Right forelimb (tissue), 1 donor: ENCODE measurements around the gene BNIP2.
"Not testable (repeated sequence)": the region's sequence is repeated elsewhere in the genome, so short reads cannot be mapped to it uniquely, and the experiment has no call there.

Source experiments
- DNase-seq: peaks from one replicate; pipeline ENCODE4 v3.0.0-alpha.2; 2018

The BNIP2 gene

DNA sequence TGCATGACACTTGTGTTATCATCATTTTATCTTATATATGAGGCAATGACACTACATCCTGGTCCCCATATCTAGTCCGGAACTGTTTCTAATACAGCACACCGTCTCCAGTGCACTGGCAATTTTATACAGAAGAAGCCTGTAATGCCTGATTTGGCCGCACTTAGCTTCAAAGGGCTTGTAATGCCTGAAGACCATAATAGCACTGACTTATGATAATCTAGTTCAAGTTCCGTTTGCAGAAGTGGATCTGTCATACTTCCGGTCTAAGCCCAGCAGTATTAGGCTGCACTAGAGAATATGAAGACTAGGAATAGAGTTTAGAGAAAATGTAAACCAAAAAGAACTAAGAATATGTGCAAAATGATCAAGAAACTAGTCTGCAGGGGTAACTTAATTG lies 1.3 kb downstream of the BNIP2 start:
- no peak for DNase-seq

DNA sequence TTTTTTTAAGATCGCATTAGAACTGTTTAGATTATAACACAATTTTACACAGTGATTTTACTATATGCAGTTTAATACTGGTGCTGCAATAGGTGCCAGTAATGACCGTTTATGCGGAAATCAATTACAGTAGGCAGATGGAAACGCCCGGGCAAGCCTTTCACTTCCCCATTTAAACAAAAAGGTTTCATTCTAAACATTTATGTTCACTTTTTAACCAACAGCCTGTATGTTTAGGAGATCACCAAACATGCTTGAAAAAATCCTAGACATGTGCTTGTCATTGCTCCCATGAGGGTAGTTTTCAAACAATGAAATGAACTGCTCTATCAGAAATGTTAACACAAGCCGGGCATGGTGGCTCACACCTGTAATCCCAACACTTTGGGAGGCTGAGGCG lies 2.7 kb downstream of the BNIP2 start:
- no peak for DNase-seq

DNA sequence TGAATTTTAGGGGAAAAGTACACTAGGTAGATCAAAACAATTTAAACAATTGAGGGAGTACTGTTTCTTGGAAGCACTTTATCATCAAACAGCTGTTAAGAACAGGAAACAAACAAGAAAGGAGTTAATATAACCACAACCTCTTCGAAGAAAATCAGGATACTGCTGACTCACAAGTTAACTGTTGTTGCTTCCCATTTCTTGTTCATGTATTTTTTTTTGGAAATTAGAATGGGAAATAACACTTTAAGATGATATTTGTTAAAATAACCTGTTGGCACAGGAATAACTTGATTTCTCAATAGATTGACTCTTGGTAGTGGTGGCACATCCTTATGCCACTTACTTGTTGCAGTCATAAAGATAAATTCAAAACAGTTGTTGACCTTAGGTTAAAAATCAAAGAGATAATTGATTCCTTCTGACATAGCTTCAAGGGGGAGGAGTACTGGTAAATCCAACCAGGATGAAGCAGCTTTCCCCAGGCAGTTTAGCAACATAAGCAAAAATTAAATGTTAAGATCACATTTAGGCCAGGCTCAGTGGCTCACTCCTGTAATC lies 3.3 kb downstream of the BNIP2 start:
- no peak for DNase-seq

DNA sequence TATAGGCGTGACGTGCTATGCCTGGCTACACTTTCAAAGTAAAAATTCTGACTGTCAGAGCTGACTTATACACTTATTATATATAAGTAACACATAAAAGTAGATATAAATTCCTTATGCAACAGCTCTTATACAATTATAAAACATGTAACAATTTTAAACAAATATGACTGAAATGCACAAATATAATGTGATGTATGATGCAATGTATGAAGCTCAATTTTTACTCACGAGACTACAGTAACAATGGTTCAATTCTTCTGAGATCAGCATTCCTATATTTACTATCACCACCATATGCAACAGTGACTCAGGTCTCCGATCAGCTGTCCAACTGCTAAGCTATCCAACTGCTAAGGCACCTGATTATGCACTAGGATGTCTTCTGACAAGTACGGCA lies 8.2 kb downstream of the BNIP2 start:
- no peak for DNase-seq

DNA sequence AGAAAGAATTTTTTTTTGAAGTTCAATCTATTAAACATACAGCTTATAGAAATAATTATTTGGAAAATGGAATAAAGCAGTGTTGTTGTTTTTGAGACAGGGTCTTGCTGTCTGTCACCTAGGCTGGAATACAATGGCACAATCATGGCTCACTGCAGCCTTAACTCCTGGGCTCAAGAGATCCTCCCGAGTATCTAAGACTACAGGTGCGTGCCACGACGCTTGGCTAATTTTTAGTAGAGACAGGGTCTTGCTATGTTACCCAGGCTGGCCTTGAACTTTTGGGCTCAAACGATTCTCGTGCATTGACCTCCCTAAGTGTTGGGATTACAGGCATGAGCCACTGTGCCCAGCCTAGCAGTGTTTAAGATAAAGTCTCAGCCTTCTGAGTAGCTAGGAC lies 8.8 kb downstream of the BNIP2 start:
- DNase-seq: no peak

DNA sequence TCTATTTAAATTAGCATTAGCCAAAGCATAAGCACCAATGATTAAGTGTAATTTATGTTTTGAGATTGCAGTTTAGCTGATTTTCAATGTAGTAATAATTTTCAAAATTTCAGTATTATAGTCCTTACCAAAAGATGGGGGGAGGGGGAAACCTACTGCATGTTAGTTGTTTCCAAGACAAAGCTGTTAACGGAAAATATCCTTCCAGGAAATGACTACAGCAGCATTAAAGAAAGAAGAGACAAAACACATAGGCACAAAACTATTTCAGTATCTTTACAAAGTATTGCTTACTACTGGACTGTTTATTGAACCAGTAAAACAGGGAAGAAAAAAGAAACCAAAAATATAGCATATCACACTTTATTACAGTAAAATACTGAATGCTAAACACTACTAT lies 10.5 kb downstream of the BNIP2 start:
- no peak for DNase-seq

DNA sequence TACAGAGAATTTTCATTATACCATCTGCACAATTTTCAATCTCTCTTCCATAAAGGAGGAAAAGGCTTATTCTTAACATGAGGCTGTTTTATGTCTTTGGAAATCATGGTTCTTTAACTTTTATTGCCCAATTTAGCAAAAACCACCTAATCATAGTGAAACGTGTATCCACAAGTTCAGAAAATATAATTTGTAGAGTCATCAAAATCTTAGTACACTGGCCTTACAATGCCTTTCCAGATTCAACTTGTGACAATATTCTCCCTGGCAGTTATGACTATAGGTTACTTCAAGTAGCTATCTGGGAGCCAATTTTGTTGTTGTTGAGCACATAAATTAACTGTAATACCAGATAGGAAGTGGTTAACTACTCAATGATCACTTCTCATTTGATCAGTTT lies 10.9 kb downstream of the BNIP2 start:
- DNase-seq: no peak

DNA sequence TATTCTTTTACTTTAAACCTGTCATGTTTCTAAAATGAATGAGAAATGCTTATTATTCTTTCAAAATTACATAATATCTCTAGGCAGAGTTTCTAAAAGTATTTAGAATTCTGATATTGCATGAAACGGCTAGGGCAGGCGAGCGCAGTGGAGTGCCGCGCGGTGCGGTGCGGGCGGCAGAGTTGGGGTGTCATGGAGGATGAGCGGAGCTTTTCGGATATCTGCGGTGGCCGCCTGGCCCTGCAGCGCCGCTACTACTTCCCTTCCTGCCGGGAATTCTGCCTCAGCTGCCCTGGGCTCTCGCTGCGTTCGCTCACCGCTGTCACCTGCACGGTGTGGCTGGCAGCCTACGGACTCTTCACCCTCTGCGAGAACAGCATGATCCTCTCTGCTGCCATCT lies 12.6 kb downstream of the BNIP2 start:
- no peak for DNase-seq

DNA sequence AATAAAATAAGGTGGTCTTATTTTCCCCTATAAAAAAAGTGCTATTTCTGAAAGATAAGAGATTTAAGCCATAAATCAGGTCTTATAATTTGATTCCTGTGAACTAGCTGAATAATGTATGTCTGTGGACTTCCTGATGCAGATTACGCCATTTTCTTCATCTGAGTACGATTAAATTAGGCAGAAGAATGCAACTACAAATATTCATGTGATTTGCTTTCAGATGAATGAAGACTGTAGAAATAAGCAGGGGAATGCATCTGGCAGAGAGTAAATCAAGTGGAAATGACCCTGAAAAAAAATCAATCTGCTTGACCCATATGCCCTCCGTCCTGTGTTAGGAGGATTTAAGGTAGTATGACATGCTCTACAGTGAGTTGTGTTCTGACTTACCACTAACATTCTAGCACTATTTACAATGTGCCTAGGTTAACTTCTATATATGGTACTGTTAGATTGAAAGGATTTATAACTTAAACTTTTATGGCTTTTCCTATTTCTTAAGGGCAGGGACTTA lies 14.7 kb downstream of the BNIP2 start:
- no peak for DNase-seq

DNA sequence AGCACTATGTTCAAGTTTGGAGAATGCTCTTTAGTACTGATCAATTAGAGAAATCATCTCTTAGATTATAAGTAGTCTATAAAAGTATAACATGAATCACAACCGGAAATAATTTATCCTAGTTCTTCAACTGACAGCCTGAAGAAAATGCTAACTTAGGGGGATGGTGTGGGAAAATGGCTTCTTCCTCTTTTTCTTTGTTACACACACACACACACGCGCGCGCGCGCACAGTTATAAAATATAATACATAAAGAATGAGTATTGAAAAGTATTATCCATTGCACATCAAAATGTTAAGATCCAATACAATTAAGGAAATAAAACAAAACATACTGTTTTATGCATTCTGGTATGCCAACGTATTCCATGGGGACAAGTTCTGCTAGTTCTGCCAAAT lies 20.6 kb downstream of the BNIP2 start:
- DNase-seq: no peak

DNA sequence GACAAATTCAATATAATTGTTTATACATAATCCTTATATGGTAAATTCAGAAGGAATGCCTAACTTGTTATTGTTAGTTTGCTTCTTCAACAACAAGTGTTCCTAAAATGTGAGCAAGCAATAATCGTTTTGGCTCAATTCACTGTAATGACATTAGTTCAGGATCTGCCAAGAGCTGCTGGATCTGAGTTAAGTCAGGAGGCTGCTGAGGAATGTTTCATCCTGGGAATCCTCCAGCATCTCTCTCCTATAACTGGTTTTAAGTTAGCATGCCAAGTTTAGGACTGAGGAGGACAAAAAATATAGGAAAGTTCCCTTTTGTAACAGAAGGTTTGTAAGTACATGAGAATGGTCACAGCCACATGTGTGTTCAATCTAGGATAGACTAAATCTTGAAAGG lies 26.9 kb downstream of the BNIP2 start:
- DNase-seq: no peak

DNA sequence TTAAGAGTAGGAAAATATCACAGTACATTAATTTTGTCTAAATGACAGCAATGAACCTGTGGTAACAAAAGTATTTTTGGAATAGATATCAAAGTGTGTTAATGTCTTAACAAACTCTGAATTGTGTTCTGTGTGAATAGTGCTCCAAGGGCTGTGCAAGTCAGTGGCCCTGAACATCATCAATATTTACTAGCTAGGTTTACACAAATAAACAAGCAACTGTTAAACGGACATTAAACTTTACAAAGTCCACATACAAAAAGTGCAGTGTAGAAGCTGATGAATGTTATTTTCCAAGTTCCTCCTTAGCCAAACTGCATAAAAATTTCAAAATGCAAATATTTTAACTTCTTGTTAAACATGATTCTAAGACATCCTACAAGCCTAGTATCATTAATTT lies 29.8 kb downstream of the BNIP2 start:
- no peak for DNase-seq

DNA sequence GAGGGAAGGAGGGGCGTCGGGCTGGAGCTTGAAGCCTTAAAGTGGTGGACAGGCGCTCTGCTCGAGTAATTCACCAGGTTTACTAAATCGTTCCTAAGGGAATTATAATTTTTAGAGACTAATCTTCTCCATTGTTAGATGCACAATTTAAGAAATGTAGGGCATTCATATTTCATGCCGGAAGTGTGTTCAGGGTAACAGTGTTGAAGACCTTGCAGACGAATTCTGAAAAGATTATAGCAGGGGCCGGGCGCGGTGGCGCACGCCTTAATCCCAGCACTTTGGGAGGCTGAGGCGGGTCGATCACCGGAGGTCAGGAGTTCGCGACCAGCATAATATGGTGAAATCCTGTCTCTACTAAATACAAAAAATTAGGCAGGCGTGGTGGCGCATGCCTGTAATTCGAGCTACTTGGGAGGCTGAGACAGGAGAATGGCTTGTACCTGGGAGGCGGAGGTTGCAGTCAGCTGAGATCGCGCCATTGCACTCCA lies 31.4 kb downstream of the BNIP2 start:
- peak; percentile 42 for DNase-seq

DNA sequence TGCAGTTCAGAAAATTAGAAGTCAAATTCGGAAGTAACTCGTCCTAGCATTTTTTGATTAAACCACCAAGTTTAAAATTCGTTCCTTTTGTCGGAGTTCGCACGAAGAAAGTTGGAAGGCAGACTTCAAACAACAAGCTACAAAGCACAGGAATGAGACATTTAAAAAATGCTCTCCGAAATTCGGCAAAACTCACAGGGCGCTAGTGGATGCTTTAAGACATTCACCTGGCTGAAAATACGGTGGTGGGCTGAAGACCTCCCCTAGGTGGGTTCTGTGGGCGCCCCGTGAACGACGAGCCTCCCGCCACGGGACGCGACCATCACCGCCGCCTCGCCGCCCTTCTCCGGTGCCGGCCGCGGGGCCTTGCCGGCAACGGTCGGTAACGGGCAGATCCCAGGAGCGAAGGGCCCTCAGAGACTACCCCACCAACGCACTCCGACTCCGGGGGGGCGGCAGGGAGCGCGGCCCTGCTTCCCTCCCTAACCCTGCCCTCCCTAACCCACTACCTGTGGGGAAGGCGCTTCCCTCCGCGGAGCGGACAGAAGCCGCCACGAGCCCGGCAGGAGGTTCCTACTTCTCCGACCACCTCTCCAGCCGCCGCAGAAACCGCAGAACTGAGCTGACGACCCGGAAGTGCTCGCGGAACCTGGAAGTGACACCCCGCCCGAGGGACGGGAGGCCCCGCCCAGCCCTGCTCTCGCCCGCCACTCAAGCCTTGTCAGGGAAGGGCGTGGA lies 32.1 kb downstream of the BNIP2 start, which contains the start of gene GTF2A2:
GTF2A2 (minus strand) TSS at position 619 of the 738 bp plus-strand sequence. CDS start 5,238 bp downstream, outside the sequence.
- peak; percentile 97 for DNase-seq

DNA sequence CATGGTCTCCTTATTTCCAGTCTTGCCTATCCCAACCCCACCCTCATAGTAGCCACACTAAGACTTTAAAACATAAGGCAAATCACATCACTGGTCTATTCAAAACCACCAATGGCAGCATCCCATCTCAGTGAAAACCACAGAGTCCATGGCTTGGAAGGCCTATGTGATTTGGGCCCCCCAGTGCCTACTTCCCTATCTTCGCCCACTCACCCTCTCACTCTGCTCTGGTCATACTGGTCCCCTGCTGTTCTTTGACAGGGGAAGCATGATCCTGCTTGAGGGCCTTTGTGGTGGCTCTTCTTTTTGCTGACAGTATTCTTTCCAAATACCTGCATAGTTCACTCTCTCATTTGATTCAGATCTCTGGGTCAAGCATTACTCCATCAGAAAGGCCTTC lies 35.1 kb downstream of the BNIP2 start:
- DNase-seq: no peak

DNA sequence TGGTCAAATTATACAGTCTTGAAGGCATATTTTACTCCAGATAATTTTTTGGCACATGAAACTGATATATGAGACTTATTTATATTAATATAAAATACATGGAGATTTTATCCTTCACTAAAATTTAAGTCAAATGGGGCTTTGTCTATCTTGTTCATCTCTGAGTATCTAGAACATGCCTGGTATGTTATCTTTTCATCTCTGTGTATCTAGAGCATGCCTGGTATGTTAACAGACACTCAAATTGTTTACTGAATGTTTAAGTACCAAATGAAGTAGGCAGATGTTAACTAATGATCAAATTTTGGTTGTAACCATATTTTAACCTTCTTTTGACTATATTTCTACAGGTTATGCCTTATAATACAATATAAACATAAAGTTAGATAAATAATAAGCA lies 39.5 kb downstream of the BNIP2 start:
- DNase-seq: no peak

DNA sequence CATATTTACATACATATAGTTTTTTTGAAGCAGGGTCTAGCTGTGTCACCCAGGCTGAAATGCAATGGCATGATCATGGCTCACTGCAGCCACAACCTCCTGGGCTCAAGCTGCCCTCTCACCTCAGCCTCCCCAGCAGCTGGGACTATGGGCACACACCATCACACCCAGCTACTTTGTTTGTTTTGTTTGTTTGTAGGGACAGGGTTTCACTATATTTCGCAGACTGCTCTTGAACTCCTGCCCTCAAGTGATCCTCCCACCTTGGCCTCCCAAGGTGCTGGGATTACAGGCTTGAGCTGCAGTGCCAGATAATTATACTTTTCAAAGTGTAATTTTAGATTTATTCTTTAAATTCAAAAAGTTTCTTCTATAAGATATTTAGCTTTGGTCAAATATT lies 42.0 kb downstream of the BNIP2 start:
- no peak for DNase-seq

DNA sequence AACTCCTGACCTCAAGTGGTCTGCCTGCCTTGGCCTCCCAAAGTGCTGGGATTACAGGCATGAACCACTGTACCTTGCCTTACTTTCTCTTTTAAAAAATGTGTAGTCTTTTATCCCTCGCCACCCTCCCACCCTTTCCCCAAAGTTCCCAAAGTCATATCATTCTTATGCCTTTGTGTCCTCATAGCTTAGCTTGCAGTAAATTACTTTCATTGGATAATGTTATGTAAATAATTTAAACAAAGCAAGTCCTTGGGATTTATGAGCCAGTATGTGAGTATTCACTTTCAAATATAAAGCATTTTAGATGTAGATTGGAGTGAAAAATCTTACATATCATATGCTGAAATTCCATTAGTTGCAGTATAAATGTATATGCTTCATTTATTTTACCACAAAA lies 42.8 kb downstream of the BNIP2 start:
- no peak for DNase-seq

DNA sequence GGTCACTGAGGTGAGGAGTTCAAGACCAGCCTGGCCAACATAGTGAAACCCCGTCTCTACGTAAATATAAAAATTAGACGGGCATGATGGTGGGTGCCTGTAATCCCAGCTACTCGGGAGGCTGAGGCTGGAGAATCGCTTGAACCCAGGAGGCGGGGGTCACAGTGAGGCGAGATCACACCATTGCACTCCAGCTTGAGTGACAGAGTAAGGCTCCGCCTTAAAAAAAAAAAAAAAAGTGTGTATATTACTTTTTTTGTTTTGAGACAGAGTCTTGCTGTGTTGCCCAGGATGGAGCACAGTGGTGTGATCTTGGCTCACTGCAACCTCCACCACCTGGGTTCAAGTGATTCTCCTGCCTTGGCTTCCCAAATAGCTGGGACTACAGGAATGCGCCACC lies 43.3 kb downstream of the BNIP2 start:
- DNase-seq: not testable (repeated sequence)

DNA sequence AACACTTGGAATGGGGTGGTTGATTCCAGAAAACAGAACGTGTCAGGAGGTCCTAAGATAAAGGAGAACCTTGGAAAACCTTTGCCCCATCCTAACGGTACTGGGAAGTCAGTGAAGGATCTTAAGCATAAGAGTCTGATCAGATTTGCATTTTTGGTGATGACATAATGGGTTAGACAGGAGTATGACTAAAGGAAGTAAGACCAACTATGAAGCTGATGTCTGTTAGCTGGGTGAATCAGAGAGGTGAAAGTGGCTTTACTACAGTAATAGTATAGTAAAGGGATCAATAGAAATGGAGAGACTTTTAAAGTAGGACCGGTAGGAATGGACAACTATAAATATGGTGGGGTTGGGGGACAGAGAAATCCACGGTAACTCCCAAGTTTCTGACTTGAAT lies 44.4 kb downstream of the BNIP2 start:
- no peak for DNase-seq

DNA sequence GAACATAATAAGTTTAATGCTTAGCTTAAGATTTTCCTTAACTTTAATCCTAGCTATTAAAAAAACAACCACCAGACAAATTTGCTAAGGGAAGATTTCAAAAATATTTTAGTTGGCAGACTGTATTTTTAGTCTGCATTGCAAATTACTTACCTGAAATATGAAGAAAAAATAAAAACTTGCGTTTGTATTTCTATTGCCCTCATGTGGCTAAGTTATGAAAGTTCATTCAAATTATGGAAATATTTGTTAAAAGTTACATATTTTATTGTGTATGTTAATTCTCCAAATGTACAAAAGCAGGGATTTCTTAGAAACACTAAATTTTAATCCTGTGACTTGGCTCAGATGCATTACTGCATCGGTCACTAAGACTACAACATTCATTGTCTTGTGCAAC lies 46.8 kb downstream of the BNIP2 start:
- DNase-seq: no peak

DNA sequence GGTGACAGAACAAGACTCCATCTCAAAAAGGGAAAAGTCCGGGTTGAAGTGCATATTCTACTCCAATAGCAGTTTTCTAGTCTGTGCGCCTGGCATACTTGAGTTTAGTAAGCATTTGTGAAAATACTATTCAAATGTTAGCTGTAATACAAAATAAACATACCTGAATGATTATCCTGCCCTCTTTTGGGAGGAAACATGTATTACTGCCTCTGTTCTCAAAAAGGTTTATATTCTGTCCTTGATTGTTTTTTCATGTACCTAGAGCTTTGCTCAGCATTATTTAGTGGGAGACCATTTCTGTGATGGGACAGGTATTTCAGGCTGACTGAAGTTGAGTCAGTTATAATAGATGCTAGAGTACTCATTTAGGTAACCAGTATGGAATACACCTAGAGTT lies 51.6 kb downstream of the BNIP2 start:
- DNase-seq: not testable (repeated sequence)

DNA sequence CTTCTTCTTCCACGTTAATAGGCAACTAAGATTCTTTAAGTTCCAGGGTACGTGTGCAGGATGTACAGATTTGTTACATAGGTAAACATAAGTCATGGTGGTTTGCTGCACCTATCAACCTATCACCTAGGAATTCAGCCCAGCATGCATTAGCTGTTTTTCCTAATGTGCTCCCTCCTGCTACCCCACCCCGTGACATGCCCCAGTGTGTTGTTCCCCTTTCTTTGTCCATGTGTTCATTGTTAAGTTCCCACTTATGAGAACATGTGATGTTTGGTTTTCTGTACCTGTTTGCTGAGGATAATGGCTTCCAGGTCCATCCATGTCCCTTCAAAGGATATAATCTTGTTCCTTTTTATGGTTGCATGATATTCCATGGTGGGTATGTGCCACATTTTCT lies 52.9 kb downstream of the BNIP2 start:
- DNase-seq: no peak

DNA sequence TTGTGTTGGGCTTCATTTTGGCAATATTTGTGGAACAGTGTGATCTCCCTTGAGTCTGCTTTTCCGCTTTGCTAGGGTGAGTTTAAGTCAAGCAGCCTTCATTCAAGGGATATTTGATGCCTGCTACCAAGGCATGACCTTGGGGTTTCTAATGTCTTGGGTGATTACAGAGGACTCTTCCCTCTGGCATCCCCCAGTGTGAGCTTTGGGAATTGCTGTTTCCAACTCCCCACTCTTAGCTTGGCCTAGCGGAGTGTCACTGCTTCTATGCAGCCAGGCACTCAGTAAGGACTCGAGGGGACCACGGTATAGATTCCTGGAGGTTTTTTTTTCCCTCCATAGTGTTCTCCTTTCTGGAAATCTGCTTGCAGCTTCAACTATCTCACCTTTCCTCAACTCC lies 56.4 kb downstream of the BNIP2 start:
- DNase-seq: no peak

DNA sequence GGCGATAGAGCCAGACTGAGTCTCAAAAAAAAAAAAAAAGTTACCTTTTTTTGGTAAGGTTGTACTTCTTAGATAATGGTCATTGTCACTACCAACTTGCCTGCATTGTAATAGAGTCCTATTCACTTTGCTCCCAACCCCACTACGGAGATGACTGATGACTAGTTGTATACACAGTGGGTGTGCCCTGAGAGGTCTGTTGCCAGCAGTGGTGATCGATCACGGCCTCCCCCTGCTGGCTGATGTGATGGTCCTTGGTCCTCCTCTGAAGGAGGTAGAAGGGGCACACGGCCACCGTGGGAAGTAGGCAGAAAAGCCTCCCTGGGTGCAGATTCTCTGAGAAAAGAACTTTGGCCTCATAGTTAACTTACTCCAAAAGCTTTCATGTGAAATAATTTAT lies 66.8 kb downstream of the BNIP2 start:
- no peak for DNase-seq
